ENCODE results near the gene COL5A1.
"Not testable (repeated sequence)": the region's sequence is repeated elsewhere in the genome, so short reads cannot be mapped to it uniquely, and the experiment has no call there.

The COL5A1 gene

DNA sequence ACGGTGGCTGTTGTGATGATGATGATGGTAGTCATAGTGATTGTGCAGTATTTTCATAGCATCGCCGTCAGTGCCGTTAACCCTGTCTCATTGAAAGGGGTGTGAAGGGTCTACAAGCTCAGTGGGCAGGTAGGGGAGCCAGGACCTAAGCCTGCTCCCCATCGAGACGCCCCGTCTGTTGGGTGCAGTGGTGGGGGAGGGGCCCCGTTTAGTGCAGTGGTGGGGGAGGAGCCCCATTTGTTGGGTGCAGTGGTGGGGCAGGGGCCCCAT lies 68.6 kb downstream of the COL5A1 start:
- no peak for DNase-seq (ENCODE audit: low spot score)

DNA sequence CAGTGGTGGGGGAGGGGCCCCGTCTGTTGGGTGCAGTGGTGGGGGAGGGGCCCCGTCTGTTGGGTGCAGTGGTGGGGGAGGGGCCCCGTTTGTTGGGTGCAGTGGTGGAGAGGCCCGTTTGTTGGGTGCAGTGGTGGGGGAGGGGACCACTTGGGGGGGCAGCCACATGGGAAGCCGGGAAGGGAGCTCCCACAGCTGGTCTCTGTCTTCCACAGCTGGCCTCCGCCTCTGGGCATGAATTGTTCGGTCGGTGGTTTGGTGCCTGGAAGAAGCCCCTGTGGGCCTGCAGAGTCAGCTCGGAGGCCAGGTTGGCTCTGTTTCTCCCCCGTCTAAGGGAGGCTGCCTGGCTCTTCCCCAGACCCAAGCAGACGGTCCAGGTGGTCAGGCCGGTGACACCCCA lies 69.3 kb downstream of the COL5A1 start:
- DNase-seq (ENCODE audit: low spot score), result no peak

DNA sequence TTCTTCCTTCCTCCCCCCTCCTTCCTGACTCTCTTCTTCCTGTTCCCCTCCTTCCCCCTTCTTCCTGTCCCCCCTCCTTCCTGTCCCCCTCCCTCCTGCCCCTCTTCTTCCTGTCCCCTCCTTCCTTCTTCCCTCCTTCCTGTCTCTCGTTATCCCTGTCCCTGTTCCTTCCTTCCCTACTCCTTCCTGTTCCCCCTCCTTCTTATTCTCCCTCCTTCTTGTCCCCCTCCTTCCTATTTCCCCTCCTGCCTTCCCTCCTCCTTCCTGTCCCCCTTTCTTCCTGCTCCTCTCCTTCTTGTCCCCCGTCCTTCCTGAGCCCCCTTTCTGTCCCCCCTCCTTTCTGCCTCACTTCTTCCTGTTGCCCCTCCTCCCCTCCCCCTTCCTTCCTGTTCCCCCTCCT lies 70.6 kb downstream of the COL5A1 start:
- no peak for DNase-seq (ENCODE audit: low spot score)

DNA sequence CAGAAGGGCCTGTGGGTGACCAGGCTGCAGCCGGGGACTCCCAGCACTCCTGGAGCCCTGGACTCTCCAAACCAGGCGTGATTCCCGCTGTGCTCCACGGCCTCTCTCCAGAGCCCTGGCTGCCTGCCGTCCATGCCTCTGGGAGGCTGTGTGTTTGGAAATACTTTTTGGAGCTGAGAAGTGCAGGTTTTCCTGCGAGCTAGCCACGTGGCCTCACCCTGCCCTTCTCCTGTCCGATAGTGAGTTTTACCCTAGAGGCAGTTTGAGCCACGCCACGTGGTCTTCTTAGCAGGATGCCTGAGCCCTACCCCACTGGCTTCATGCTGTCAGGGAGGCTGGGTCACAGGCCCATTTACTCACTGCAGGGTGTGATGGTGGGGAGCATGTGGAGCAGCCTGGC lies 71.3 kb downstream of the COL5A1 start:
- no peak for DNase-seq (ENCODE audit: low spot score)

DNA sequence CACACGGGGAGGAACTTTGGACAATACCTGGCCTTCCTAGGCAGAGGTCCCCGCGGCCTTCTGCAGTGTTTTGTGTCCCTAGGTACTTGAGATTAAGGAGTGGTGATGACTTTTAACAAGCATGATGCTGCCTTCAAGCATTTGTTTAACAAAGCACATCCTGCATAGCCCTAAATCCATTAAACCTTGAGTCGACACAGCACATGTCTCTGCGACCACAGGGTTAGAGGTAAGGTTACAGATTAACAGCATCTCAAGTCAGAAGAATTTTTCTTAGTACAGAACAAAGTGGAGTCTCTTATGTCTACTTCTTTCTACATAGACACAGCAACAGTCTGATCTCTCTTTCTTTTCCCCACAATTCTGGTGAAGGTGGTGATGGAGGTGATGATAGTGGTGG lies 73.9 kb downstream of the COL5A1 start:
- DNase-seq (ENCODE audit: low spot score), result not testable (repeated sequence)

DNA sequence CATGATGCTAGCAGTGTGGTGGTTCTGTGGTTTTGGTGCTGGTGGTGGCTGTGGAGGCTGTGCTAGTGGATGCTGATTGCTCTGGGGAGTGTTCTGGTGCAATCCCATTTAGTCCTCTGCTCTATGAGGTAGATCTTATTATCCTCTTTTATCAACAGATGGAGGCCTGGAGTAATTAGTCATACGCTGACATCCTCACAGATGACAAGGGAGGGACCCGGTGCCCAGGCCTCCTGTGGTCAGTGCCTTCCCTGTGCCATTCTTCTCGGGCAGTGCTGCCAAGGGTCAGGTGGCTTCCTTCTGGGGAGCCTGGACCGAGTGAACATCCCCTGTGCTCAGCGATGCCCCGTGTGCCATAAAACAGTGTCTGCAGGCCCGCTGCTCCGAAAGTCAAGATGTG lies 74.5 kb downstream of the COL5A1 start:
- DNase-seq (ENCODE audit: low spot score), result no peak

- no peak for DNase-seq (ENCODE audit: low spot score)
Measured at GRCh38 chr9:134717056-134717455, 75.5 kb downstream of the COL5A1 start.

- no peak for DNase-seq (ENCODE audit: low spot score)
Measured at GRCh38 chr9:134717924-134718645, 76.5 kb downstream of the COL5A1 start.

GRCh38 chr9:134719331-134719730 lies 77.7 kb downstream of the COL5A1 start:
- no peak for DNase-seq (ENCODE audit: low spot score)

GRCh38 chr9:134720136-134720753 lies 78.6 kb downstream of the COL5A1 start:
- no peak for DNase-seq (ENCODE audit: low spot score)

DNA sequence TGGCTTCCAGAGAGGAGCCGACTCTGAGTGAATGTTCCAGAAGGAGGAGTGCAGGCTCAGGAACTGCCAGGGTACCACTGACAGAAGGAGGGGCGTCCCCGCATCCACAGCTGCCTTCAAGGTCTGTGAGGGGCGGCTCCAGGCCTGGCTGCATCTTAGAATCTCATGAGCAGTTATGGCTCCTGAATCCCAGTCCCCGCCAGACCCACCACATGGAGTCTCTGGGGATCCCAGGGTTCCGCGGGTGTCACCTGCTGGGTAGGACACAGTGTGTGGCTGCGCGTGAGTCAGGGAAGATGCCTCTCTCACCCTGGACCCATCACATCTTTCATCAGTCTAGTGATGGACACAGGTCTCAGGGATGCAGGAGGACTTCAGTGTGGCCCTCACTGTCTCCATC lies 79.2 kb downstream of the COL5A1 start:
- DNase-seq (ENCODE audit: low spot score), result no peak

DNA sequence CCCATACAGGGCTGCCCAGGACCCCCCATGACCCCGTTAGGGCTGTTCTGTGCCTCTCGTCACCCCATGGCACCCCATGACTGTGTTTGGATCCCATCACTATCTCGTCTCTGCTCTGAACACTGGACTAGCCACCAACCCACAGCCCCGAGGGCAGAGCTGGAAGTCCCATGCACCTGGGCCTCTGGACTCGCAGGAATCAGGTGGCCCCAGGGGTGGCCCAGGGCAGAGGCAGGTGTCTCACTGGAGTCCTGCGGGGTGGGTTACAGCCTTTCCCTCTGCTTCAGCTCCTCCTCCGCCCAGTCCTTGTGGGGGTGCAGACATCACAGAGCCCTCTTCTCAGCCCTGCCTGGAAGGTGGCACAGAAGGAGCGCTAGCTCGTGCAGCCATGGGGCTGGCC lies 79.7 kb downstream of the COL5A1 start:
- DNase-seq (ENCODE audit: low spot score), result no peak

DNA sequence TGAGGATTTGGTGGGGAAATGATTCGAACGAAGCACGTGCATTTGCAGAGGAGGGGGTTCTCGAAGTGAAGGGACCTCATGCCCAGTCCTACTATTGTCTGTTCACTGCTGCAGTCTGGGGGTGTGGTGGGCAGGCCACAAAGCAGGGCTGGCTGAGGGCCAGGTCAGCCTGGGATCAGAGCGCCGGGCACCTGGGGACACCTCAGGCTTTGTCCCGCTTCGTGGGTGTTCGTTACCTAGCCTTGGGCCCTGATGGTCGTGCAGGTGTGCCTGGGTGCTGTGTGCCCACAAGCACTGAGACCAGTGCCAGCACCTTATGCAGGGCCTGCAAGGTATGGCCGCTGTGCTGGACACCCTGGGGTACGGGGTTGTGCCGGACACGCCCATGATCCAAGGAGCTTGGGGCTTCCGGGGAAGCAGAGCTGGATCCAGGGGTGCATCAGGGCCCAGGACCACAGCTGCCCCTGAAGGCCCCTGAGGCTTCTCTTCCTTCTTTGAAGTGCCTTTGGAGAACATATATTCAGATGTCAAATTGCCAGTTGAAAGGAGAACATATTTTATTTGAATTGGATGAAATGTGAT lies 80.6 kb downstream of the COL5A1 start:
- no peak for DNase-seq (ENCODE audit: low spot score)

GRCh38 chr9:134723037-134723436 lies 81.4 kb downstream of the COL5A1 start:
- no peak for DNase-seq (ENCODE audit: low spot score)

DNA sequence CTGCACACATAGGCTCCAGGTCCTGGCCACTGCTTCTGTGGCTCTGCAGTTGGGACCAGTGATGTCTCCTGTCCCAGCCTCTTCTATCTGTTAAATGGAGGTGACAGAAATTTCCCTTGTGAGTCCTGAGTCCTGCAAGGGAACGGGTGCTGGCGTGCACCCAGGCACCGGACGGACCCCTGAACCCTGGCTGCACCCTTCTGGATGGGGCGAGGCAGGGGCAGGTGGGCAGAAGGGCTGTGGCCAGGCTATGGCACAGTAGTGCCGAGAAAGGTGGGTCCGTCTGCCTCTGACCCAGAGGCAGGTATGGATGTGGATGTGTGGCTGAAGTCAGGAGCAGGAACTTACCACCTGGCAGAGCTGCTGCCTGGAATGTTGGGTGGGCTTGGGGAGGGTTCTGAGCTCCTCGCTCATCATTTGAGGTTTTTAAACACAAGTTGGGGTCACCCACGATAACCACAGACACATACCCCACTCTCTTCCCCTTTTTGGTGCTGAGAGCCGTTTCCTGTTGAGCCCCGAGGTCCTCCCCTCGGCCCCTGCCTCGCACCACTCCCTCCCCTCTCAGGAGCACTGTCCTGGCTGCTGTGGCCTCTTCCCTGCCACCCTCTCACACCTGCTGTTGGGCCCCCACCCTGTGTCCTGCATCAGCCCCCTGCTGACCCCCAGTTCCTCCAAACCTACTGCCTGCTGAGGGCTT lies 82.0 kb downstream of the COL5A1 start:
- DNase-seq (ENCODE audit: low spot score), result no peak

DNA sequence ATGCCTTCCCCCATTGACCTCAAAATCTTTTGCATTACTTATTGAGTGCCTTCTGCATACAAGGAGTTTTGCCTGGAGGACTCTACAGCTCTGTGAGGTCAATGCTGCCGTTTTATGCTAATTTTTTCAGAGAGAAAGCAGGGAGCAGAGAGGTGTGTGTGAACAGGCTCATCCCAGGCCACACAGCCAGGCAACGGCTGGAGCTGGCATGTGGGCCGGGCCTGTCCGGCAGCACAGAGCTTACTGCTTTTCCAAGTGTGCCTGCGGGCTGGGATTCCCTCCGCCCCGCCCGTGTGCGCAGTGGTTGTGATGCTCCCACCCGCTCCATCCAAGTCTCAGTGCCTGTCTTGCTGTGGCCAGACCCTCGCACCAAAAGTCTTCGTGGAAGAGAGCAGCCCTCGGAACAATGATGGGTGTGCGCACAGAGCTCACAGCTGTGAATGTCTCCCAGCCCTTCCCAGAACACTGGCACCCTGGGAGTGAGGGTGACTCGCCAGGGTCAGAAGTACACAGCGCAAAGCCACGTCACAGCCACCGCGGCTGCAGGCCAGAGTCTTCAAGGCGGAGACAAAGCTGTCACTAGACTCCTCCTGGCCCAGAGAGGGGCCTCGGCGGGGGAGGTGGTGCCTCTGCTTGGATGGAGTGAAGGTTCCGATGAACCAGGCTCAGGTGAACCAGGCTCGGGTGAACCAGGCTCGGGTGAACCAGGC lies 82.8 kb downstream of the COL5A1 start:
- peak; percentile 70 for DNase-seq (ENCODE audit: low spot score)

GRCh38 chr9:134724912-134725604 lies 83.5 kb downstream of the COL5A1 start:
- no peak for DNase-seq (ENCODE audit: low spot score)

GRCh38 chr9:134725605-134725940 lies 84.0 kb downstream of the COL5A1 start:
- no peak for DNase-seq (ENCODE audit: low spot score)

DNA sequence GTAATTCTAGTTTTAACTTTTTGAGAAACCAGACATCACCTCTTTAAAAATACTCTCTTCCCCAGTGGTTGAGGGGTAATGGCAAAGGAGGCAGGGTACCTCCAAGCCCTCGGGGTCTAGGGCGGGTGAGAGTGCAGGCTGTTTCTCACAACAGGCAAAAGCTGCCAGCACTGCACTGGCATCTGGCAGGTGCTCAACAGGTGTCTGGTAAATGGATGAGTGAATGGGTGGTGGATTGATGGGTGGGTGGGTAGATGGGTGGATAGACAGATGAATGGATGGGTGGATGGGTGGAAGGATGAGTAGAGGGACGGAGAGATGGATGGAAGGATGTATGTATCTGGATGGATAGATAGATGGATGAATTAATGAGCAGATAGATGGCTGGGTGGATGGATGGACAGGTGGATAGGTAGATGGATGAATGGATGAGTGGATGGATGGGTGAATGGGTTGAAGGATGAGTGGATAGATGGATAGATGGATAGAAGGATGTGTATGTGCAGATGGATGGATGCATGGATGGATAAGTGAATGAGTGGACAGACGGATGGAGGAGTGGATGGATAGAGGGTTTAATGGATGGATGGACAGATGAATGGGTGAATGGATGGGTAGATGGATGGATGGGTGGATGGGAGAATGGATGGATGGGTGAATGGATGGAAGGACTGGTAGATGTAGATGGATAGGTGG lies 84.6 kb downstream of the COL5A1 start:
- DNase-seq (ENCODE audit: low spot score), result no peak

DNA sequence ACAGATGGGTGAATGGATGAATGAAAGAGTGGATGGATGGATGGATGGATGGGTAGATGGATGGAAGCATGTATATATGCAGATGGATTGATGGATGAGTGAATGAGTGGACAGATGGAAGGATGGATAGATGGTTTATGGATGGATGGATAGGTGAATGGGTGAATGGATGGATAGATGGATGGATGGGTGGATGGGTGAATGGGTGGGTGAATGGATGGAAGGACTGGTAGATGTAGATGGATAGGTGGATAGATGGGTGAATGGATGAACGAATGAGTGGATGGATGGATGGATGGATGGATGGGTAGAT lies 85.1 kb downstream of the COL5A1 start:
- no peak for DNase-seq (ENCODE audit: low spot score)

- no peak for DNase-seq (ENCODE audit: low spot score)
Measured at GRCh38 chr9:134728021-134728795, 86.6 kb downstream of the COL5A1 start.

All from AG20443 (cell line).